Sigmoid colon (tissue), 7 donors: ENCODE results near the gene KIF15. TPM values are rescaled to one million over a fixed set of nuclear protein-coding genes. Genes with fewer than 3 reads are reported as not detected.
"Not testable (repeated sequence)": the region's sequence is repeated elsewhere in the genome, so short reads cannot be mapped to it uniquely, and the experiment has no call there.

ENCODE experiments used
- DNase-seq: peaks from one replicate; pipeline ENCODE4 v3.0.0-alpha.2; 2019
- H3K27ac ChIP-seq, 4 donors: fragments of 200-600 bp; sonication (generic); one replicate each; pipeline ENCODE4 v1.5.1; 2016 to 2019; ENCODE audit warnings: mild to moderate bottlenecking in 1 of 4
- H3K27me3 ChIP-seq, 3 donors: fragments of 200-600 bp; sonication (generic); one replicate each; pipeline ENCODE4 v1.5.1; 2019; ENCODE audit warnings: mild to moderate bottlenecking in 1 of 3
- H3K36me3 ChIP-seq, 4 donors: fragments of 200-600 bp; sonication (generic); one replicate each; pipeline ENCODE4 v1.5.1; 2016 to 2019
- H3K4me1 ChIP-seq, 4 donors: fragments of 200-600 bp; sonication (generic); one replicate each; pipeline ENCODE4 v1.5.1; 2017 to 2019
- H3K4me3 ChIP-seq, 4 donors: fragments of 200-600 bp; sonication (generic); one replicate each; pipeline ENCODE4 v1.5.1; 2017 to 2019; ENCODE audit warnings: mild to moderate bottlenecking in 2 of 4, moderate library complexity in 1 of 4
- H3K9me3 ChIP-seq, 4 donors: fragments of 200-600 bp in 3 of 4; sonication (generic) in 3 of 4; one replicate each; pipeline versions ENCODE4 v1.5.1 to v1.6.1; 2013 to 2019
- CTCF ChIP-seq, 4 experiments: fragments of 450-650 bp in 3 of 4; fragments of 200-600 bp in 1 of 4; IDR thresholded peaks; one replicate each; pipeline ENCODE4 v1.5.1; 2016 to 2019; ENCODE audit warnings: antibody characterized with exemption in 4 of 4, mild to moderate bottlenecking in 3 of 4, moderate library complexity in 2 of 4
- EP300 ChIP-seq, 4 donors: sonication (generic); formaldehyde crosslinking; IDR thresholded peaks; one replicate each; pipeline ENCODE4 v1.6.1; 2017; ENCODE audit warnings: antibody characterized with exemption in 4 of 4
- POLR2A ChIP-seq, 2 donors: fragments of 450-650 bp; IDR thresholded peaks; one replicate each; pipeline ENCODE4 v1.6.1; 2016; ENCODE audit warnings: antibody characterized with exemption in 2 of 2, mild to moderate bottlenecking in 2 of 2, moderate library complexity in 2 of 2
- POLR2AphosphoS5 ChIP-seq, 4 donors: sonication (generic); formaldehyde crosslinking; IDR thresholded peaks; one replicate each; pipeline ENCODE4 v1.6.1; 2017; ENCODE audit warnings: antibody characterized with exemption in 4 of 4
- WGBS, 2 donors: extraction: QIAGEN DNeasy Blood & Tissue Kit; methylation state at CpG; one replicate each; pipeline ENCODE4 v1.1.7; 2013; 5-methylcytosine and 5-hydroxymethylcytosine counted together
- intact Hi-C: fragments of 100-400 bp; cut with DNase I; formaldehyde crosslinking; loops from one replicate; pipeline ENCODE4 v1.15.1; 2023
- polyA plus RNA-seq, 3 donors: library from polyadenylated mRNA; stranded (reverse); fragments of 200-250 nt; gene quantifications; one replicate each; pipeline ENCODE4 v1.2.3, GENCODE V29; 2013
- total RNA-seq, 4 donors: library from RNA; depleted of rRNA; stranded (reverse); fragments of >200 nt; gene quantifications; one replicate each; pipeline ENCODE4 v1.1.0, GENCODE V29; 2016
- donor health status: healthy with polysubstance abuse.
- donor health status: Bipolar disorder and iron deficiency.
- donor health status: healthy.

The KIF15 gene
- total and polyA plus RNA-seq, 7 donors, result 0.60 to 8.8 (median 1.1) TPM

GRCh38 chr3:44795197-44795596 lies 33.6 kb downstream of the KIF15 start:
- intact Hi-C loops, result no loop called here
- WGBS, 2 donors, result 96 to 97% methylated on average over 4 of the region's 4 CpGs

GRCh38 chr3:44802011-44802410 lies 40.4 kb downstream of the KIF15 start:
- intact Hi-C loops, result no loop called here
- 78 to 83% methylated on average over 2 of the region's 2 CpGs for WGBS, 2 donors
- Histone ChIP-seq H3K9me3 (no peaks in the 10 kb centered on the region), H3K27ac (no peak overlapping the region), H3K36me3 (no peaks in the 10 kb centered on the region), H3K4me1 (no peaks in the 10 kb centered on the region), H3K27me3 (no peaks in the 10 kb centered on the region), H3K4me3 (no peak overlapping the region)
- no peak for DNase-seq
- TF ChIP-seq CTCF (IDR thresholded peaks at IDR 0.05) (no peak), EP300 (IDR thresholded peaks at IDR 0.05) (no peak), POLR2A (IDR thresholded peaks at IDR 0.05) (no peak)

More at GRCh38 chr3:44795197-44795596, 33.6 kb downstream of the KIF15 start:
- no peaks in the 10 kb centered on the region for H3K9me3 ChIP-seq
- no peaks in the 10 kb centered on the region for H3K36me3 ChIP-seq
- H3K4me3 ChIP-seq, result no peak overlapping the region
- TF ChIP-seq POLR2A (IDR thresholded peaks at IDR 0.05), result no peak
- TF ChIP-seq POLR2AphosphoS5 (IDR thresholded peaks at IDR 0.05), result no peak
- TF ChIP-seq CTCF (IDR thresholded peaks at IDR 0.05), result no peak
- TF ChIP-seq EP300 (IDR thresholded peaks at IDR 0.05), result no peak
- DNase-seq, result no peak
- no peak overlapping the region for H3K27ac ChIP-seq
- H3K4me1 ChIP-seq, result no peaks in the 10 kb centered on the region
- H3K27me3 ChIP-seq, result no peaks in the 10 kb centered on the region

- 89 to 94% methylated on average over 2 of the region's 2 CpGs for WGBS, 2 donors
- H3K9me3 ChIP-seq, result no peaks in the 10 kb centered on the region
- H3K4me3 ChIP-seq, result no peak overlapping the region
- no peaks in the 10 kb centered on the region for H3K4me1 ChIP-seq
- intact Hi-C loops, result no loop called here
- TF ChIP-seq POLR2A (IDR thresholded peaks at IDR 0.05) (no peak), EP300 (IDR thresholded peaks at IDR 0.05) (no peak), CTCF (IDR thresholded peaks at IDR 0.05) (no peak), POLR2AphosphoS5 (IDR thresholded peaks at IDR 0.05) (no peak)
- H3K27me3 ChIP-seq, result no peaks in the 10 kb centered on the region
- no peaks in the 10 kb centered on the region for H3K36me3 ChIP-seq
- no peak overlapping the region for H3K27ac ChIP-seq
- no peak for DNase-seq
Measured at GRCh38 chr3:44803298-44803697, 41.7 kb downstream of the KIF15 start.

GRCh38 chr3:44805960-44806359 lies 44.4 kb downstream of the KIF15 start:
- Histone ChIP-seq H3K27ac (no peak overlapping the region), H3K9me3 (no peaks in the 10 kb centered on the region), H3K27me3 (no peaks in the 10 kb centered on the region), H3K4me3 (no peak overlapping the region), H3K4me1 (no peaks in the 10 kb centered on the region), H3K36me3 (no peaks in the 10 kb centered on the region)
- no peak for DNase-seq
- intact Hi-C loops, result no loop called here
- WGBS, 2 donors, result 93 to 98% methylated on average over 2 of the region's 2 CpGs
- TF ChIP-seq POLR2A (IDR thresholded peaks at IDR 0.05) (no peak), CTCF (IDR thresholded peaks at IDR 0.05) (no peak), POLR2AphosphoS5 (IDR thresholded peaks at IDR 0.05) (no peak), EP300 (IDR thresholded peaks at IDR 0.05) (no peak)

- 77 to 91% methylated on average over 6 of the region's 6 CpGs for WGBS, 2 donors
- Histone ChIP-seq H3K27me3 (no peaks in the 10 kb centered on the region), H3K9me3 (no peaks in the 10 kb centered on the region), H3K27ac (no peak overlapping the region), H3K4me1 (no peaks in the 10 kb centered on the region), H3K4me3 (no peak overlapping the region), H3K36me3 (no peaks in the 10 kb centered on the region)
- TF ChIP-seq POLR2A (IDR thresholded peaks at IDR 0.05) (no peak), POLR2AphosphoS5 (IDR thresholded peaks at IDR 0.05) (no peak), EP300 (IDR thresholded peaks at IDR 0.05) (no peak), CTCF (IDR thresholded peaks at IDR 0.05) (no peak)
- no peak for DNase-seq
- intact Hi-C loops, result no loop called here
Measured at GRCh38 chr3:44814751-44815150, 53.2 kb downstream of the KIF15 start.

GRCh38 chr3:44816334-44816733 lies 54.7 kb downstream of the KIF15 start:
- DNase-seq, H3K36me3 ChIP-seq, intact Hi-C loops, H3K4me3 ChIP-seq, H3K27me3 ChIP-seq, H3K27ac ChIP-seq, H3K4me1 ChIP-seq, H3K9me3 ChIP-seq: not testable (repeated sequence)
- WGBS, 2 donors, result 98 to 99% methylated on average over 2 of the region's 2 CpGs

GRCh38 chr3:44821206-44821605 lies 59.6 kb downstream of the KIF15 start:
- intact Hi-C loops, H3K4me3 ChIP-seq, H3K27me3 ChIP-seq, H3K4me1 ChIP-seq, H3K36me3 ChIP-seq, H3K27ac ChIP-seq, H3K9me3 ChIP-seq, DNase-seq: not testable (repeated sequence)
- WGBS, 2 donors, result 95 to 98% methylated on average over 34 of the region's 34 CpGs
